Mesothelial cell of epicardium (in vitro differentiated cells): Measurements from ENCODE around the gene MTARC1. TPM values are rescaled to one million over a fixed set of nuclear protein-coding genes. Genes with fewer than 3 reads are reported as not detected.

ENCODE experiments used
- DNase-seq, 2 experiments: peaks; one replicate each; pipeline ENCODE4 v3.0.0; 2021; ENCODE audit warnings: low spot score in 2 of 2; ENCODE audit not compliant: unreplicated experiment in 2 of 2
- H3K27ac Mint-ChIP-seq: 2 replicates; pipeline ENCODE4 v1.8.0; 2021; ENCODE audit warnings: mixed read lengths
- H3K27me3 Mint-ChIP-seq: 2 replicates; pipeline ENCODE4 v1.8.0; 2021; ENCODE audit warnings: low read depth, mixed read lengths
- H3K36me3 Mint-ChIP-seq: 2 replicates; pipeline ENCODE4 v1.8.0; 2021; ENCODE audit warnings: mixed read lengths
- H3K4me1 Mint-ChIP-seq: 2 replicates; pipeline ENCODE4 v1.8.0; 2021; ENCODE audit warnings: mixed read lengths
- H3K4me3 Mint-ChIP-seq: 2 replicates; pipeline ENCODE4 v1.8.0; 2021; ENCODE audit warnings: mild to moderate bottlenecking, moderate library complexity, mixed read lengths
- H3K9me3 Mint-ChIP-seq: 2 replicates; pipeline ENCODE4 v1.8.0; 2021; ENCODE audit warnings: mixed read lengths
- total RNA-seq: library from RNA; stranded (reverse); gene quantifications from 3 replicates; pipeline ENCODE4 v1.2.1, GENCODE V29; 2021
- TF ChIP-seq, protein P1 (sequence below): fragments of 200-600 bp; sonication (generic); IDR thresholded peaks from one replicate; pipeline ENCODE4 v1.5.0; 2021; ENCODE audit warnings: antibody characterized with exemption; ENCODE audit not compliant: unreplicated experiment

Gene MTARC1
- total RNA-seq, 1 donor from 2014 or later, result 11.9 TPM

DNA sequence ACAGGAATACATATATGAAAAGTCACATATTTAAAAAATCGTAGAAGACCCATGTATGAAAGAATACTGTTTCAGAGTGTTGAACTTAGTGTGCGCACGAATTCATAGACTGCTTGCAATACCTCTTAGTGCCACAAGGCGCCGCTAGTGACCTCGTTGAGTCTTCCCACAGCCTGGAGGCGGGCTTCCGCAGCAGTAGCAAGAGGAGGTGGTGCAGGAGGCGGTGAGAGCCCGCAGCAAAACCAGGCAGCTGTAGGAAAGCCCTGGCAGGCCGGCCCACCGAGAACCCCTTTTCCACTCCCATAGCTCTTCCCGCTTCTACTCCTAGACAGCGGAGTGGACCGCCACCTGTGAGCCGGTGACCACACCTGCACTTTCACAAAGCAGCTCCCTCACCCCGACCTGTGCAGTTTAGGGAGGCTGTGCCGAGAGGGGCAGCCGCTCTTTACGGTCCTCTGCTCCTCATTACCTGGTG, 23.5 kb downstream of the MTARC1 start:
- DNase-seq, result peak; percentile 66 to 81
- H3K27me3 Mint-ChIP-seq, result peaks cover 7% of the 10 kb centered on the region
- no peak overlapping the region for H3K27ac Mint-ChIP-seq
- peaks cover 32% of the 10 kb centered on the region for H3K4me1 Mint-ChIP-seq
- H3K36me3 Mint-ChIP-seq, result peaks cover 14% of the 10 kb centered on the region
- peaks cover 4% of the 10 kb centered on the region for H3K9me3 Mint-ChIP-seq
- TF ChIP-seq, protein P1, sequence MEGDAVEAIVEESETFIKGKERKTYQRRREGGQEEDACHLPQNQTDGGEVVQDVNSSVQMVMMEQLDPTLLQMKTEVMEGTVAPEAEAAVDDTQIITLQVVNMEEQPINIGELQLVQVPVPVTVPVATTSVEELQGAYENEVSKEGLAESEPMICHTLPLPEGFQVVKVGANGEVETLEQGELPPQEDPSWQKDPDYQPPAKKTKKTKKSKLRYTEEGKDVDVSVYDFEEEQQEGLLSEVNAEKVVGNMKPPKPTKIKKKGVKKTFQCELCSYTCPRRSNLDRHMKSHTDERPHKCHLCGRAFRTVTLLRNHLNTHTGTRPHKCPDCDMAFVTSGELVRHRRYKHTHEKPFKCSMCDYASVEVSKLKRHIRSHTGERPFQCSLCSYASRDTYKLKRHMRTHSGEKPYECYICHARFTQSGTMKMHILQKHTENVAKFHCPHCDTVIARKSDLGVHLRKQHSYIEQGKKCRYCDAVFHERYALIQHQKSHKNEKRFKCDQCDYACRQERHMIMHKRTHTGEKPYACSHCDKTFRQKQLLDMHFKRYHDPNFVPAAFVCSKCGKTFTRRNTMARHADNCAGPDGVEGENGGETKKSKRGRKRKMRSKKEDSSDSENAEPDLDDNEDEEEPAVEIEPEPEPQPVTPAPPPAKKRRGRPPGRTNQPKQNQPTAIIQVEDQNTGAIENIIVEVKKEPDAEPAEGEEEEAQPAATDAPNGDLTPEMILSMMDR, result peak; percentile 93
- peak overlapping the region; percentile 60 for H3K4me3 Mint-ChIP-seq

GRCh38 chr1:220810963-220811362, 24.2 kb downstream of the MTARC1 start:
- DNase-seq, result no peak
- Mint-ChIP-seq H3K27me3 (peaks cover 7% of the 10 kb centered on the region), H3K4me1 (peaks cover 35% of the 10 kb centered on the region), H3K27ac (no peak overlapping the region), H3K9me3 (peaks cover 4% of the 10 kb centered on the region), H3K36me3 (peaks cover 14% of the 10 kb centered on the region), H3K4me3 (no peak overlapping the region)
- TF ChIP-seq, protein P1, result no peak

DNA sequence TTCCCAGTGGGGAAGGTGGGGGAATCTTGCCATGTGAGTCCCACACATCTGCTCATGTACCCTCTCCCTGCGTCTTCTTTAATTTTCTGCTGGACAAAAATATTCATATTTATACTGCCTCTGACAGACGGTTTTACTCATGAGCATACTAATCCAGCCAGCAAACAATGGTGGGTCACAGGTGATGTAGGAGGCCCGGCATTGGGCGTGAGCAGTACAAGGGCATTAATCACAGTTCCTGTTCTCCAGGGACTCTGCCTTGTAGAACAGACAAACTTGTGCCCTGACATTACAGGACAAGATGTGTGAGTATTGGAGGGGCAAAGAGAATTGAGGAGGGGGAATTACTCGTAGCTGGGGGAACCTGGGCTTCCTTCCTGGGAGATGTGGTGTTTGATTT, 25.0 kb downstream of the MTARC1 start:
- H3K9me3 Mint-ChIP-seq, result peaks cover 4% of the 10 kb centered on the region
- H3K4me3 Mint-ChIP-seq, result no peak overlapping the region
- no peak overlapping the region for H3K27ac Mint-ChIP-seq
- peaks cover 35% of the 10 kb centered on the region for H3K4me1 Mint-ChIP-seq
- DNase-seq, result no peak
- H3K27me3 Mint-ChIP-seq, result peaks cover 4% of the 10 kb centered on the region
- TF ChIP-seq, protein P1, result no peak
- H3K36me3 Mint-ChIP-seq, result peaks cover 14% of the 10 kb centered on the region

- peaks cover 35% of the 10 kb centered on the region for H3K4me1 Mint-ChIP-seq
- peaks cover 4% of the 10 kb centered on the region for H3K27me3 Mint-ChIP-seq
- no peak overlapping the region for H3K27ac Mint-ChIP-seq
- no peak overlapping the region for H3K4me3 Mint-ChIP-seq
- TF ChIP-seq, protein P1, result no peak
- peaks cover 4% of the 10 kb centered on the region for H3K9me3 Mint-ChIP-seq
- DNase-seq, result no peak
- peaks cover 14% of the 10 kb centered on the region for H3K36me3 Mint-ChIP-seq
Observed at GRCh38 chr1:220812308-220812707, 25.6 kb downstream of the MTARC1 start.

DNA sequence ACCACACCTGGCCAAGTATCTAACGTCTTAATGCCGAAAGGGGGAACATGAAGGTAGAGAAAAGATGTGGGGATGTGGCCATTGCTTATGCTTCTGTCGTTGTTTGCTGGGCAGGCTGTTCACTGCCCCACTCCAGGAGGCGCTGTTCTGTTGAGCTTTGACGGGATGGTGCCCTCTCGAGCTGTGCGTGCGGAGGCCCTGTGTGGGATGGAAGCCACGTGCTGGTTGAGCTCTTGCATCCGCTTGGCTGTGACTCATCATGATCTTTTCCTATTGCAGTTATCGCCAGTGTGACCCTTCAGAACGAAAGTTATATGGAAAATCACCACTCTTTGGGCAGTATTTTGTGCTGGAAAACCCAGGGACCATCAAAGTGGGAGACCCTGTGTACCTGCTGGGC, 26.3 kb downstream of the MTARC1 start:
- Mint-ChIP-seq H3K27ac (no peak overlapping the region), H3K27me3 (peaks cover 4% of the 10 kb centered on the region), H3K36me3 (peaks cover 14% of the 10 kb centered on the region), H3K4me3 (no peak overlapping the region), H3K4me1 (peaks cover 28% of the 10 kb centered on the region), H3K9me3 (peaks cover 8% of the 10 kb centered on the region)
- DNase-seq, result no peak
- TF ChIP-seq, protein P1, result no peak

- Mint-ChIP-seq H3K27me3 (peaks cover 1% of the 10 kb centered on the region), H3K27ac (no peak overlapping the region), H3K36me3 (peaks cover 15% of the 10 kb centered on the region), H3K9me3 (peaks cover 11% of the 10 kb centered on the region), H3K4me1 (peaks cover 29% of the 10 kb centered on the region), H3K4me3 (no peak overlapping the region)
- no peak for DNase-seq
- TF ChIP-seq, protein P1, result no peak
Observed at GRCh38 chr1:220815409-220815808, 28.7 kb downstream of the MTARC1 start.
